ENCODE data around the gene RNF126.

GRCh38 chr19:618247-618619 is 44.8 kb downstream of the RNF126 start:
- TF ChIP-seq EZH2 (IDR thresholded peaks at IDR 0.05; ENCODE audit: borderline replicate concordance, low read depth, low read length, severe bottlenecking), result no peak
- TF ChIP-seq, protein P1, sequence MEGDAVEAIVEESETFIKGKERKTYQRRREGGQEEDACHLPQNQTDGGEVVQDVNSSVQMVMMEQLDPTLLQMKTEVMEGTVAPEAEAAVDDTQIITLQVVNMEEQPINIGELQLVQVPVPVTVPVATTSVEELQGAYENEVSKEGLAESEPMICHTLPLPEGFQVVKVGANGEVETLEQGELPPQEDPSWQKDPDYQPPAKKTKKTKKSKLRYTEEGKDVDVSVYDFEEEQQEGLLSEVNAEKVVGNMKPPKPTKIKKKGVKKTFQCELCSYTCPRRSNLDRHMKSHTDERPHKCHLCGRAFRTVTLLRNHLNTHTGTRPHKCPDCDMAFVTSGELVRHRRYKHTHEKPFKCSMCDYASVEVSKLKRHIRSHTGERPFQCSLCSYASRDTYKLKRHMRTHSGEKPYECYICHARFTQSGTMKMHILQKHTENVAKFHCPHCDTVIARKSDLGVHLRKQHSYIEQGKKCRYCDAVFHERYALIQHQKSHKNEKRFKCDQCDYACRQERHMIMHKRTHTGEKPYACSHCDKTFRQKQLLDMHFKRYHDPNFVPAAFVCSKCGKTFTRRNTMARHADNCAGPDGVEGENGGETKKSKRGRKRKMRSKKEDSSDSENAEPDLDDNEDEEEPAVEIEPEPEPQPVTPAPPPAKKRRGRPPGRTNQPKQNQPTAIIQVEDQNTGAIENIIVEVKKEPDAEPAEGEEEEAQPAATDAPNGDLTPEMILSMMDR (IDR thresholded peaks at IDR 0.05; ENCODE audit: borderline replicate concordance, extremely low read depth, low read length, poor library complexity, severe bottlenecking), result no peak
